GM23338 (cell line): ENCODE results near the gene ZFX. TPM values are rescaled to one million over a fixed set of nuclear protein-coding genes. Genes with fewer than 3 reads are reported as not detected.

Experiments
- ATAC-seq: fragments of 200-7000 bp; cut with Tn5 transposase; 3 replicates; pipeline ENCODE4 v1.9.1; 2020
- DNase-seq: peaks from one replicate; pipeline ENCODE4 v3.0.0-alpha.2; 2015; ENCODE audit warnings: low spot score
- H2AFZ ChIP-seq: fragments of 200-600 bp; sonication (generic); 2 replicates; pipeline ENCODE4 v1.8.0; 2016; ENCODE audit warnings: antibody characterized with exemption, mild to moderate bottlenecking, moderate library complexity
- H3F3A ChIP-seq: fragments of 200-600 bp; sonication (generic); replicated peaks from 2 replicates; pipeline ENCODE4 v1.8.0; 2017; ENCODE audit warnings: antibody characterized with exemption, mixed run types, low read depth
- H3K27ac ChIP-seq: fragments of 200-600 bp; sonication (generic); 2 replicates; pipeline ENCODE4 v1.6.1; 2016; ENCODE audit warnings: low read depth
- H3K27me3 ChIP-seq: fragments of 200-600 bp; sonication (generic); 2 replicates; pipeline ENCODE4 v1.8.0; 2016; ENCODE audit warnings: mild to moderate bottlenecking, mixed run types, moderate library complexity; ENCODE audit not compliant: insufficient read depth
- H3K36me3 ChIP-seq: fragments of 200-600 bp; sonication (generic); 2 replicates; pipeline ENCODE4 v1.8.0; 2016; ENCODE audit warnings: mild to moderate bottlenecking; ENCODE audit not compliant: insufficient read depth
- H3K4me1 ChIP-seq: fragments of 200-600 bp; sonication (generic); 2 replicates; pipeline ENCODE4 v1.8.0; 2016; ENCODE audit warnings: mild to moderate bottlenecking, moderate library complexity; ENCODE audit not compliant: insufficient read depth
- H3K4me2 ChIP-seq: fragments of 200-600 bp; sonication (generic); 2 replicates; pipeline ENCODE4 v1.7.1; 2017; ENCODE audit warnings: mixed run types
- H3K4me3 ChIP-seq: fragments of 200-600 bp; sonication (generic); 2 replicates; pipeline ENCODE4 v1.6.1; 2016; ENCODE audit warnings: mixed run types
- H3K79me2 ChIP-seq: fragments of 200-600 bp; sonication (generic); replicated peaks from 2 replicates; pipeline ENCODE4 v1.8.0; 2017; ENCODE audit warnings: mild to moderate bottlenecking; ENCODE audit not compliant: insufficient read depth
- H3K9me2 ChIP-seq: fragments of 200-600 bp; sonication (generic); 2 replicates; pipeline ENCODE4 v1.8.0; 2017; ENCODE audit not compliant: insufficient read depth
- H4K20me1 ChIP-seq: fragments of 200-600 bp; sonication (generic); replicated peaks from 2 replicates; pipeline ENCODE4 v1.8.0; 2017; ENCODE audit warnings: mild to moderate bottlenecking; ENCODE audit not compliant: insufficient read depth
- H3K27ac Mint-ChIP-seq: 2 replicates; pipeline ENCODE4 v1.8.0; 2020; ENCODE audit warnings: inconsistent platforms, mild to moderate bottlenecking, moderate library complexity, mixed read lengths
- H3K27me3 Mint-ChIP-seq: 3 replicates; pipeline ENCODE4 v1.8.0; 2022; ENCODE audit warnings: low read depth, mild to moderate bottlenecking, moderate library complexity, mixed read lengths, inconsistent platforms; ENCODE audit not compliant: insufficient read depth, poor library complexity
- H3K36me3 Mint-ChIP-seq: 3 replicates; pipeline ENCODE4 v1.8.0; 2021; ENCODE audit warnings: low read depth, mild to moderate bottlenecking, inconsistent platforms, moderate library complexity, mixed read lengths
- H3K4me1 Mint-ChIP-seq: 3 replicates; pipeline ENCODE4 v1.8.0; 2020; ENCODE audit warnings: mild to moderate bottlenecking, inconsistent platforms, mixed read lengths
- H3K4me3 Mint-ChIP-seq: 3 replicates; pipeline ENCODE4 v1.8.0; 2021; ENCODE audit warnings: moderate library complexity, mild to moderate bottlenecking, inconsistent platforms, mixed read lengths
- H3K9me3 Mint-ChIP-seq: 3 replicates; pipeline ENCODE4 v1.8.0; 2020; ENCODE audit warnings: moderate library complexity, mild to moderate bottlenecking, inconsistent platforms, mixed read lengths
- CREB1 ChIP-seq: fragments of 250-450 bp; sonication (Bioruptor Pico); IDR thresholded peaks from 2 replicates; pipeline ENCODE4 v1.5.0; 2020; ENCODE audit warnings: low read depth, mild to moderate bottlenecking, moderate library complexity
- CTCF ChIP-seq, 2 experiments: fragments of 200-600 bp in 1 of 2; sonication (generic) in 1 of 2; conservative IDR thresholded peaks; 2 replicates each; pipeline versions ENCODE4 v1.5.1 to v1.6.1; 2016 to 2017; ENCODE audit warnings: antibody characterized with exemption in 2 of 2, low read depth in 2 of 2, mild to moderate bottlenecking in 2 of 2, moderate library complexity in 1 of 2
- ETS1 ChIP-seq: IDR thresholded peaks from 2 replicates; pipeline ENCODE4 v1.6.1; 2016; ENCODE audit warnings: antibody characterized with exemption
- EZH2phosphoT487 ChIP-seq: fragments of 200-600 bp; sonication (generic); IDR thresholded peaks from one replicate; pipeline ENCODE4 v1.8.1; 2018; ENCODE audit warnings: antibody characterized with exemption; ENCODE audit not compliant: unreplicated experiment
- NANOG ChIP-seq: IDR thresholded peaks from 2 replicates; pipeline ENCODE4 v1.6.1; 2016; ENCODE audit warnings: antibody characterized with exemption, borderline replicate concordance
- POLR2AphosphoS5 ChIP-seq: IDR thresholded peaks from 2 replicates; pipeline ENCODE4 v1.6.1; 2016; ENCODE audit warnings: antibody characterized with exemption, low read depth
- polyA plus RNA-seq: library from polyadenylated mRNA; unstranded; fragments of >200 nt; fragmentation: Nextera tagmentation; extraction: Ambion mirVana; gene quantifications from 2 replicates; pipeline ENCODE4 v1.2.1, GENCODE V29; 2016
- total RNA-seq: library from RNA; depleted of rRNA; stranded (reverse); fragments of >200 nt; shearing (Covaris generic); gene quantifications from 2 replicates; pipeline ENCODE4 v1.2.3, GENCODE V29; 2014

Gene ZFX
- total and polyA plus RNA-seq, 2 experiments from 2014 or later: 11.0 to 15.4 TPM

GRCh38 chrX:24208496-24209240 lies 59.1 kb downstream of the ZFX start:
- Histone ChIP-seq H3K27ac (no peak overlapping the region), H4K20me1 (no peaks in the 10 kb centered on the region), H3F3A (no peaks in the 10 kb centered on the region), H3K79me2 (peaks cover 15% of the 10 kb centered on the region), H3K9me2 (no peaks in the 10 kb centered on the region), H2AFZ (no peak overlapping the region), H3K4me2 (no peak overlapping the region), H3K36me3 (no peaks in the 10 kb centered on the region), H3K4me1 (no peaks in the 10 kb centered on the region), H3K27me3 (no peaks in the 10 kb centered on the region), H3K4me3 (no peak overlapping the region)
- TF ChIP-seq POLR2AphosphoS5: no peak
- no peak for TF ChIP-seq CREB1 (CRISPR knock-in tag)
- no peak for TF ChIP-seq ETS1
- TF ChIP-seq NANOG: no peak
- TF ChIP-seq CTCF (conservative IDR thresholded peaks at IDR 0.05; ENCODE audit: low read depth in 2 of 2): peak in 1 of 2 experiments; percentile 22; a peak in 1 of 4 replicates
- no peak for TF ChIP-seq EZH2phosphoT487
- Mint-ChIP-seq H3K27ac (no peak overlapping the region), H3K4me1 (peaks cover under 1% of the 10 kb centered on the region; the same call in 2 of the 3 replicates), H3K36me3 (peaks cover 25% of the 10 kb centered on the region), H3K4me3 (no peak overlapping the region), H3K27me3 (no peaks in the 10 kb centered on the region), H3K9me3 (no peaks in the 10 kb centered on the region)
- no peak for DNase-seq
- ATAC-seq: no peak

- H3K36me3 ChIP-seq: no peaks in the 10 kb centered on the region
- no peak overlapping the region for H3K27ac ChIP-seq
- H3K9me2 ChIP-seq: no peaks in the 10 kb centered on the region
- peaks cover 4% of the 10 kb centered on the region; the same call in 1 of the 2 replicates for H3K4me1 ChIP-seq
- TF ChIP-seq POLR2AphosphoS5: no peak
- no peaks in the 10 kb centered on the region for H3K27me3 Mint-ChIP-seq
- ATAC-seq: no peak
- H3K36me3 Mint-ChIP-seq: peaks cover 24% of the 10 kb centered on the region; the same call in 2 of the 3 replicates
- DNase-seq: no peak
- no peak overlapping the region for H3K4me2 ChIP-seq
- no peak overlapping the region for H3K4me3 Mint-ChIP-seq
- H3K27ac Mint-ChIP-seq: no peak overlapping the region
- no peaks in the 10 kb centered on the region; the same call in 1 of the 2 replicates for H3K79me2 ChIP-seq
- no peaks in the 10 kb centered on the region for H4K20me1 ChIP-seq
- H3K9me3 Mint-ChIP-seq: no peaks in the 10 kb centered on the region
- peaks cover 9% of the 10 kb centered on the region; the same call in 2 of the 3 replicates for H3K4me1 Mint-ChIP-seq
- no peak overlapping the region for H3K4me3 ChIP-seq
- no peak overlapping the region for H2AFZ ChIP-seq
- H3F3A ChIP-seq: no peaks in the 10 kb centered on the region
- no peaks in the 10 kb centered on the region for H3K27me3 ChIP-seq
Observed at GRCh38 chrX:24210190-24210589, 60.7 kb downstream of the ZFX start.
